Peyer's patch (tissue), 4 donors: ENCODE measurements around the gene MCEE.

ENCODE experiments used
- POLR2A ChIP-seq, 2 donors: fragments of 450-650 bp; IDR thresholded peaks; one replicate each; pipeline ENCODE4 v1.5.1; 2017; ENCODE audit warnings: antibody characterized with exemption in 2 of 2, mild to moderate bottlenecking in 2 of 2, moderate library complexity in 2 of 2
- TF ChIP-seq, protein P1 (sequence below), 6 experiments: fragments of 450-650 bp in 4 of 6; fragments of 200-600 bp in 2 of 6; sonication (generic) in 1 of 6; IDR thresholded peaks; one replicate each; pipeline ENCODE4 v1.5.1; 2017 to 2019; ENCODE audit warnings: antibody characterized with exemption in 6 of 6, mild to moderate bottlenecking in 3 of 6, moderate library complexity in 1 of 6

DNA sequence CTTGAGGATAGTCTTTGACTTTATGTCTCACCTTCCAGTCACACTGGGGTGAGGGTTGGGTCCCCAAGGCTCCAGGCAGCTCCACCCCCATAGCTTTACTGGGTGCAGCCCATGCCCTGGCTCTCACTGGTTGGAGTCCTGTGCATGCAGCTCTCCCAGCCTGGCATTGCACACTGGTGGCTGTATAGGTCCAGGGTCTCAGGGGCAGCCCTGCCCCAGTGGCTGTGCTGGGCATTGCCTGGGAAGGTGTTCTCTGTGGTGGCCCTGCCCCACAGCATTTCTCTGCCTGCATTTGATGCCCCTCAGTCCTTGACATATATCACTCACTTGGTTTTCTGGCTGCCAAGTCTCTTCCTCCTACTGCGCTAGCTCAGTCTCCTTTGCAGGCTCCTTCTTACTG lies 21.6 kb upstream of the MCEE start:
- TF ChIP-seq, protein P1, sequence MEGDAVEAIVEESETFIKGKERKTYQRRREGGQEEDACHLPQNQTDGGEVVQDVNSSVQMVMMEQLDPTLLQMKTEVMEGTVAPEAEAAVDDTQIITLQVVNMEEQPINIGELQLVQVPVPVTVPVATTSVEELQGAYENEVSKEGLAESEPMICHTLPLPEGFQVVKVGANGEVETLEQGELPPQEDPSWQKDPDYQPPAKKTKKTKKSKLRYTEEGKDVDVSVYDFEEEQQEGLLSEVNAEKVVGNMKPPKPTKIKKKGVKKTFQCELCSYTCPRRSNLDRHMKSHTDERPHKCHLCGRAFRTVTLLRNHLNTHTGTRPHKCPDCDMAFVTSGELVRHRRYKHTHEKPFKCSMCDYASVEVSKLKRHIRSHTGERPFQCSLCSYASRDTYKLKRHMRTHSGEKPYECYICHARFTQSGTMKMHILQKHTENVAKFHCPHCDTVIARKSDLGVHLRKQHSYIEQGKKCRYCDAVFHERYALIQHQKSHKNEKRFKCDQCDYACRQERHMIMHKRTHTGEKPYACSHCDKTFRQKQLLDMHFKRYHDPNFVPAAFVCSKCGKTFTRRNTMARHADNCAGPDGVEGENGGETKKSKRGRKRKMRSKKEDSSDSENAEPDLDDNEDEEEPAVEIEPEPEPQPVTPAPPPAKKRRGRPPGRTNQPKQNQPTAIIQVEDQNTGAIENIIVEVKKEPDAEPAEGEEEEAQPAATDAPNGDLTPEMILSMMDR (IDR thresholded peaks at IDR 0.05) = no peak
- TF ChIP-seq POLR2A (IDR thresholded peaks at IDR 0.05) = no peak
